GM10847 (cell line): ENCODE data around the gene SH3GLB1.

Experiments used
- POLR2A ChIP-seq: IDR thresholded peaks from 2 replicates; pipeline ENCODE4 v1.6.1; 2011; ENCODE audit not compliant: insufficient read length; ENCODE audit errors: extremely low read depth

Gene SH3GLB1

GRCh38 chr1:86757272-86757984 is 53.1 kb downstream of the SH3GLB1 start:
- no peak for TF ChIP-seq POLR2A

GRCh38 chr1:86758570-86758969 is 54.2 kb downstream of the SH3GLB1 start:
- TF ChIP-seq POLR2A, result no peak

- no peak for TF ChIP-seq POLR2A
These were observed 55.8 kb downstream of the SH3GLB1 start for GRCh38 chr1:86760199-86760598.

- no peak for TF ChIP-seq POLR2A
These were observed 58.0 kb downstream of the SH3GLB1 start for GRCh38 chr1:86762336-86762735.

- no peak for TF ChIP-seq POLR2A
These were observed 60.1 kb downstream of the SH3GLB1 start for GRCh38 chr1:86764523-86764922.

- no peak for TF ChIP-seq POLR2A
These were observed 60.7 kb downstream of the SH3GLB1 start for GRCh38 chr1:86765073-86765472.

- no peak for TF ChIP-seq POLR2A
These were observed 61.3 kb downstream of the SH3GLB1 start for GRCh38 chr1:86765674-86766073.

- no peak for TF ChIP-seq POLR2A
These were observed 64.2 kb downstream of the SH3GLB1 start for GRCh38 chr1:86768554-86768953.

GRCh38 chr1:86769065-86769464 is 64.7 kb downstream of the SH3GLB1 start:
- TF ChIP-seq POLR2A, result no peak

GRCh38 chr1:86773341-86774288 is 69.2 kb downstream of the SH3GLB1 start:
- TF ChIP-seq POLR2A, result no peak

GRCh38 chr1:86774305-86775295 is 70.2 kb downstream of the SH3GLB1 start:
- no peak for TF ChIP-seq POLR2A

- TF ChIP-seq POLR2A, result no peak
These were observed 71.0 kb downstream of the SH3GLB1 start for GRCh38 chr1:86775395-86775794.

- TF ChIP-seq POLR2A, result no peak
These were observed 71.7 kb downstream of the SH3GLB1 start for GRCh38 chr1:86776108-86776507.

- TF ChIP-seq POLR2A, result no peak
These were observed 74.3 kb downstream of the SH3GLB1 start for GRCh38 chr1:86778569-86779239.

GRCh38 chr1:86779308-86780191 is 75.2 kb downstream of the SH3GLB1 start:
- no peak for TF ChIP-seq POLR2A
